OCI-LY1 (cell line): Measurements from ENCODE around the gene CFAP57.

Source experiments
- H2AFZ ChIP-seq: fragments of 200-600 bp; sonication (generic), shearing (Covaris generic); 2 replicates; pipeline ENCODE4 v1.6.0; 2014; ENCODE audit warnings: antibody characterized with exemption, mild to moderate bottlenecking, low read length
- H3F3A ChIP-seq: fragments of 200-600 bp; sonication (generic), shearing (Covaris generic); 2 replicates; pipeline ENCODE4 v1.6.0; 2014; ENCODE audit warnings: mild to moderate bottlenecking, antibody characterized with exemption, low read length, moderate library complexity; ENCODE audit not compliant: insufficient read depth
- H3K27ac ChIP-seq: fragments of 200-600 bp; sonication (generic); 2 replicates; pipeline ENCODE4 v1.5.1; 2014; ENCODE audit warnings: low read length, mixed run types, mild to moderate bottlenecking, low read depth; ENCODE audit not compliant: poor library complexity, severe bottlenecking
- H3K27me3 ChIP-seq: fragments of 200-600 bp; sonication (generic); 2 replicates; pipeline ENCODE4 v1.6.0; 2014; ENCODE audit warnings: antibody characterized with exemption, mild to moderate bottlenecking, low read length, moderate library complexity; ENCODE audit not compliant: insufficient read depth
- H3K36me3 ChIP-seq: fragments of 200-600 bp; sonication (generic); 2 replicates; pipeline ENCODE4 v1.6.1; 2014; ENCODE audit warnings: mild to moderate bottlenecking, antibody characterized with exemption, low read length, moderate library complexity, mixed read lengths; ENCODE audit not compliant: insufficient read depth
- H3K4me1 ChIP-seq: fragments of 200-600 bp; sonication (generic); 2 replicates; pipeline ENCODE4 v1.5.1; 2014; ENCODE audit warnings: mild to moderate bottlenecking, low read length, moderate library complexity; ENCODE audit not compliant: insufficient read depth, severe bottlenecking
- H3K4me2 ChIP-seq: fragments of 200-600 bp; sonication (generic), shearing (Covaris generic); 2 replicates; pipeline ENCODE4 v1.6.1; 2014; ENCODE audit warnings: low read length
- H3K4me3 ChIP-seq: fragments of 200-600 bp; sonication (generic); 2 replicates; pipeline ENCODE4 v1.5.1; 2014; ENCODE audit warnings: low read length, low read depth, mild to moderate bottlenecking, mixed read lengths; ENCODE audit not compliant: poor library complexity, severe bottlenecking
- H3K79me2 ChIP-seq: fragments of 200-600 bp; shearing (Covaris generic); 2 replicates; pipeline ENCODE4 v1.6.1; 2016; ENCODE audit warnings: mixed run types, low read length, mixed read lengths; ENCODE audit not compliant: insufficient read depth
- H3K9ac ChIP-seq: fragments of 200-600 bp; sonication (generic), shearing (Covaris generic); 2 replicates; pipeline ENCODE4 v1.6.1; 2014; ENCODE audit warnings: mild to moderate bottlenecking, low read length, mixed read lengths
- H3K9me2 ChIP-seq: fragments of 200-600 bp; sonication (generic), shearing (Covaris generic); 2 replicates; pipeline ENCODE4 v1.6.1; 2014; ENCODE audit warnings: low read depth, mild to moderate bottlenecking, low read length, mixed read lengths
- H3K9me3 ChIP-seq: fragments of 200-600 bp; shearing (Covaris generic); 2 replicates; pipeline ENCODE4 v1.6.1; 2014; ENCODE audit warnings: low read length, mixed read lengths
- H4K20me1 ChIP-seq: fragments of 200-600 bp; sonication (generic), shearing (Covaris generic); 2 replicates; pipeline ENCODE4 v1.6.0; 2016; ENCODE audit warnings: mild to moderate bottlenecking, low read length; ENCODE audit not compliant: insufficient read depth
- EZH2 ChIP-seq: fragments of 200-600 bp; sonication (generic), shearing (Covaris generic); IDR thresholded peaks from 2 replicates; pipeline ENCODE4 v1.8.0; 2017; ENCODE audit warnings: borderline replicate concordance, mixed run types, mild to moderate bottlenecking, antibody characterized with exemption, low read length, moderate library complexity, mixed read lengths
- TF ChIP-seq, protein P1 (sequence below): fragments of 200-600 bp; sonication (generic), shearing (Covaris generic); IDR thresholded peaks from 2 replicates; pipeline ENCODE4 v1.5.1; 2017; ENCODE audit warnings: mild to moderate bottlenecking, antibody characterized with exemption, low read length, moderate library complexity, mixed read lengths

Gene CFAP57

DNA sequence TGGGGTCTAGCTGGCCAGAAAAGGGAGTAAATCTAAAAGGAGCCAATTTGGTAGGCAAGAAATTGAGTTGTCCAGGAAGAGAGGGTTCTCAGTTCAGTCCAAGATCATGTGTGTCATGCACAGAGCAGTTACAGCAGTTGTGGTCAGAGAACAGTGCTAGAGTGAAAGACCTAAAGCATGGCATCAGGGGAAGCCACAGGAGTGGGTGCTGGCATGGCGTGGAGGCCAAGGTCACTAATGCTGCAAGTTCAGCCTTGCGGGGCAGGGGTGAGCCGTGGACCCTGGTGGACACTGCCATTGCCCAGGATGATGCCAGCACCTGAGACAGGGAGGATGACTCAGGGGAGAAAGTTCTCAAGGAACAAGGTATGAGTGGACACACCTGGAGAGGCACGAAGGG, 81.0 kb downstream of the CFAP57 start:
- Histone ChIP-seq H2AFZ (no peak overlapping the region), H3K79me2 (no peaks in the 10 kb centered on the region), H3K27ac (no peak overlapping the region), H3K9ac (no peak overlapping the region), H3K4me2 (no peak overlapping the region), H3K9me3 (no peaks in the 10 kb centered on the region), H3K36me3 (no peaks in the 10 kb centered on the region), H3K9me2 (no peaks in the 10 kb centered on the region), H3F3A (no peaks in the 10 kb centered on the region), H3K4me1 (no peaks in the 10 kb centered on the region), H4K20me1 (no peaks in the 10 kb centered on the region), H3K27me3 (no peaks in the 10 kb centered on the region; the same call in 1 of the 2 replicates), H3K4me3 (no peak overlapping the region)
- TF ChIP-seq EZH2 = no peak
- TF ChIP-seq, protein P1, sequence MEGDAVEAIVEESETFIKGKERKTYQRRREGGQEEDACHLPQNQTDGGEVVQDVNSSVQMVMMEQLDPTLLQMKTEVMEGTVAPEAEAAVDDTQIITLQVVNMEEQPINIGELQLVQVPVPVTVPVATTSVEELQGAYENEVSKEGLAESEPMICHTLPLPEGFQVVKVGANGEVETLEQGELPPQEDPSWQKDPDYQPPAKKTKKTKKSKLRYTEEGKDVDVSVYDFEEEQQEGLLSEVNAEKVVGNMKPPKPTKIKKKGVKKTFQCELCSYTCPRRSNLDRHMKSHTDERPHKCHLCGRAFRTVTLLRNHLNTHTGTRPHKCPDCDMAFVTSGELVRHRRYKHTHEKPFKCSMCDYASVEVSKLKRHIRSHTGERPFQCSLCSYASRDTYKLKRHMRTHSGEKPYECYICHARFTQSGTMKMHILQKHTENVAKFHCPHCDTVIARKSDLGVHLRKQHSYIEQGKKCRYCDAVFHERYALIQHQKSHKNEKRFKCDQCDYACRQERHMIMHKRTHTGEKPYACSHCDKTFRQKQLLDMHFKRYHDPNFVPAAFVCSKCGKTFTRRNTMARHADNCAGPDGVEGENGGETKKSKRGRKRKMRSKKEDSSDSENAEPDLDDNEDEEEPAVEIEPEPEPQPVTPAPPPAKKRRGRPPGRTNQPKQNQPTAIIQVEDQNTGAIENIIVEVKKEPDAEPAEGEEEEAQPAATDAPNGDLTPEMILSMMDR = no peak

DNA sequence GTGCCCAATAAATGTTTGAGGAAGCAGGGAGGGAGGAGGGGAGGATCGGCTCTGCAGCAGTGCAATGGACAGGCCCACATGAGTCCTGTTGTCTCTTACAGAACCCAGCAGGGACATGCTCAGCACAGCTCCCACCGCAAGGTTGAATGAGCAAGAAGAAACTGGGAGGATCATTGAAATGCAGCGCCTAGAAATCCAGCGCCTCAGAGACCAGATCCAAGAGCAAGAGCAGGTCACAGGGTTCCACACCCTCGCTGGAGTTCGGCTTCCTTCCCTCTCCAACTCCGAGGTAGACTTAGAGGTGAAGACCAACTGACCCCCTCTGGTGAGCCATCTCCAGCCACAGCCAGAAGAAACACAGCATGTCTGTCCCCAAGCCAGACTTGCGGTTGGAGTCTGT, 81.7 kb downstream of the CFAP57 start:
- H3K4me1 ChIP-seq = no peaks in the 10 kb centered on the region
- no peak overlapping the region for H3K4me2 ChIP-seq
- TF ChIP-seq, protein P1 = no peak
- TF ChIP-seq EZH2 = no peak

DNA sequence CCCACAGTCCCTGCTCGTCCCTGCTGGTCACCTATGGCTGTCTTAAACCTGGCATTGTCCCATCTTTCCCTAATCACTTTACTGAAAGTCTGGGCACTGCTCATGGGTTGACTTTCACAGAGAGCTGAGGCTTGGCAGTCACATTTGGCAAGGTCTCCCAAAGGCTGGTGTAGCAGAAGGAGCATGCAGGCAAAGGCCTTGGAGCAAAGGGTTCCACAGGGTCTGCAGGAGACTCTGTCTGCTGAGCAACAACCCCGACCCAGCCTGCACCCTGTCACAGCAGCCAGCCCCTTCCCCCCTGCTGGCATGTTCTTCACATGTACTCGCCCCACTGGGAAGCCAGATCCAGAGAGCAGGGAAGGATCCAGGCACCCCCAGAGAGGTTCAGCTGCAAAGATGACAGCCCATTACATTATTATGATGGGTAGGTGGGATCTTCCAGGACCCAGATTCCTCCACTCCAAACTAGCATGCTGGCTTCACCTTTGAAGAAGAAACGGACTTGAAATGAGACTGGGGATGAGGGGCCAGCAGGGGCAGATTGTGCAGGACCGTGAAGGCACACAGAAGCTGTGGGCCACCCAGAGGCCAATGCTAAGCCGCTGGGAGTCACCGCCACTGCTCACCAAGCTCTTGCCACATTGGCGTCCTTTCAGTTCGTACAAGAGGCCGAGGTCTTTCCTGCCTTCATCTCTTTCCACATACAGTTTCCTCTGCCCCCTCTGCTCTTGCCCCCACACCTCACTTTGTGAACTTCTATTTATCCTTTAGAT, 83.5 kb downstream of the CFAP57 start:
- no peak overlapping the region for H3K4me3 ChIP-seq

More for the DNA sequence above, 81.7 kb downstream of the CFAP57 start:
- Histone ChIP-seq H3K27ac (no peak overlapping the region), H3K79me2 (no peaks in the 10 kb centered on the region), H2AFZ (no peak overlapping the region), H3K4me3 (no peak overlapping the region), H4K20me1 (no peaks in the 10 kb centered on the region), H3K27me3 (no peaks in the 10 kb centered on the region; the same call in 1 of the 2 replicates), H3K36me3 (no peaks in the 10 kb centered on the region), H3K9ac (no peak overlapping the region), H3K9me2 (no peaks in the 10 kb centered on the region), H3K9me3 (no peaks in the 10 kb centered on the region), H3F3A (no peaks in the 10 kb centered on the region)

More for the DNA sequence above, 83.5 kb downstream of the CFAP57 start:
- Histone ChIP-seq H3K9me2 (no peaks in the 10 kb centered on the region), H3F3A (no peaks in the 10 kb centered on the region), H3K9me3 (no peaks in the 10 kb centered on the region), H3K9ac (no peak overlapping the region), H3K4me2 (no peak overlapping the region), H3K4me1 (no peaks in the 10 kb centered on the region), H2AFZ (no peak overlapping the region), H3K79me2 (no peaks in the 10 kb centered on the region), H3K36me3 (no peaks in the 10 kb centered on the region), H3K27ac (no peak overlapping the region), H3K27me3 (no peaks in the 10 kb centered on the region; the same call in 1 of the 2 replicates), H4K20me1 (no peaks in the 10 kb centered on the region)
- TF ChIP-seq EZH2 = no peak
- TF ChIP-seq, protein P1 = no peak
